ENCODE measurements around the gene USP36.
"Not testable (repeated sequence)": the region's sequence is repeated elsewhere in the genome, so short reads cannot be mapped to it uniquely, and the experiment has no call there.

The USP36 gene

GRCh38 chr17:78840780-78841611 is at the start of gene USP36:
USP36 (minus strand) TSS chr17:78840814; CDS start chr17:78836363, 4,451 bp downstream.
- peak; percentile 100 for DNase-seq

GRCh38 chr17:78890096-78890495 is 49.5 kb upstream of the USP36 start:
- not testable (repeated sequence) for DNase-seq

GRCh38 chr17:78889531-78889930 is 48.9 kb upstream of the USP36 start:
- no peak for DNase-seq

DNA sequence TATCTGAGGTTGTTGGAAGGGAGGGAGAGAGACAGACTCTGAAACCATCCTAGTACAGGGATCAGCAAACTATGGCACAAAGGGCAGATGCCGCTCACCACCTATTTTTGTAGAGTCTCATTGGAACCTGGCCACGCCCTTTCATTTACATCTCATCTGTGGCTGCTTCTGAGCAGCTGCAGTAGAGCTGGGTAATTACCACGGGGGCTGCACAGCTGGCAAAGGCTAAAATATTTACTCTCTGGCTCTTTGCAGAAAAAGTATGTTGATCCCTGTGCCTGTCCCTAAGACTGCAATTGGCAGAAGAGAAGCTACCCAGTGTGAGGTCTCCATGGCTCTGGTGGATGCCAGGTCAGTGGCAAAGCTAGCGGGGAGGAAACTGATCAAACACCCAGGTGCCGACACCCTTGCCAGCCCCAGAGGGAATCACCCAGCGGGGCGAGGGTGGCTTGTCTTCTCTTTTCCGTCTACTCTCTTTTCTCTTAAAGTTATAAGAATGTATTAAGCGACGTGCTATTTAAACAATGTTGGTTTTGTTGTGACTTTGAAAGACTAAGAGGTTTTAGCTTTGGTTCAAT is 48.4 kb upstream of the USP36 start:
- no peak for DNase-seq

GRCh38 chr17:78886954-78887353 is 46.3 kb upstream of the USP36 start:
- DNase-seq = no peak

- no peak for DNase-seq
These were observed 45.3 kb upstream of the USP36 start for GRCh38 chr17:78885956-78886355.

- DNase-seq = no peak
These were observed 44.5 kb upstream of the USP36 start for GRCh38 chr17:78884876-78885667.

- no peak for DNase-seq
These were observed 43.7 kb upstream of the USP36 start for GRCh38 chr17:78884148-78884825.

- peak; percentile 65 for DNase-seq
These were observed 43.0 kb upstream of the USP36 start for GRCh38 chr17:78883533-78884131.

DNA sequence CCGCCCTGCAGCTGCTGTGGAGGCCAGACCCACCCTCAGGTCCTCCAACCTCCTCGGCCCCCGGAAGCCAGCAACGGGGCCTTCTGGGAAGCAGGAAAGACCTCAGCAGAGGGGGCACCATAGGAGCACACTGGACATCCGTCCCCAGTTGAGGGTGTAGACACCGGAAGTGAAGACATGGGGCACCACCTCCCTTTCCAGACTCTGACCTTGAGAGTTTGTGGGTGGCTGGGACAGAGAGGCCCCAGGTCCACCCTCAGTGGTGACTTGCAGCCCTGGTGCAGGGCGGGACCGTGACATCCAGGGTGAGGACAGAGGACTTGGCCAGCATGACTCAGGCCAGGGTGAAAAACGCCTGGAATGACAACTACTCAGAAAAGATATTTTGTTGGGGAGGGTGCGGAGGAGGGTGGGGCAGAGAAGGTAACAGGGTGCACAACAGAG is 42.5 kb upstream of the USP36 start:
- DNase-seq = peak; percentile 84

DNA sequence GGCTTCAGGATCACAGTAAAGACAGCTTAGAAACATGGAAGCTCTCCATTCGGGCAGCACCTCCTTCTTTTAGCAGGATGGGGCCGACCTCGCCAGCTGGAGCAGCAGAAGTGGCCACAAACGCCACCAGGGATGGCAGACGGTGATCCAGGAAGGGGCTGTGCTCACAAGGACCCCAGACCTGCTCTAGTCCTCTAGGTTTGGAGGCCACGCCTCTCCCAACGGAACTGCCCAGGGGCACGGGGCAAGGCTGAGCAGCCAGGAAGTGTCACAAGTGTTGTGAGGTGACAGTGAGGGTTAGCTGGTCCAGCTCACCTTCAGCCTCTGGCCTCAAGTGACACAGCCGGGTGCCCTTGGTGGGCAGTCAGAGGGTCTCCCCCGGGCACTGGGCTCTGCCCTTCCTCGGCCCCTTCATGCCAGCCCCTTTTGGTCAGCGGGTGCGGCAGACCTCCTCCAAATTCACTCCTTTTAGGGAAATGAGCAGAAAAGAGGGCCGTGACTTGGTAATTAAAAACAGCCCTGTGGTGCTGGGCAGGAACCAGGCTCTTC is 42.0 kb upstream of the USP36 start:
- DNase-seq = peak; percentile 66

DNA sequence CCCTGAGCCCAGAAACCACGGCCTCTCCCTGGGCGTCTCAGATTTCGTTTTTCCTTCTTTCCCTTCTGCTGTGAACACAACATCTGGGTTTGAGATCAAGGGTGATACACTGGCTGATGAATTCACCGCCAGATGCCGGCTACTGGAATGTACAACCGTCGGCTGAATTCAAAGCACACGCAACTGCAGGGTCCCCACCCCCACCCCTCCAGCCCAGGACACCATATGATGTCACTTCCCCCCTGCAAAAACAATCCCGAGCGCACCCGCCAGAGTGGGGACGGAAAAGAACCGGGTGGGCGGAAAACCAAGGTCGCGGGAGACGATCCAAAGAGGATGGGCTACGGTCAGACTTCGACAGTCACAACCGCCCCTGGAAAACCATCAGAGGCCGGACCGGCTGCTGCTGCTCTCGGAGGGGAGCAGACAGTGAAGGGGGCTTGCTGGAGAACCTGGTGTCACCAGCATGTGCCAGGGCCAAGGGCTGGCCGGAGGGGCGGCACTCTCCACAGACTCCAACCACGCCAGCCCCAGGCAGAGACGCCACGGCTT is 39.1 kb upstream of the USP36 start:
- DNase-seq = peak; percentile 75

GRCh38 chr17:78878871-78879527 is 38.4 kb upstream of the USP36 start:
- DNase-seq = no peak

GRCh38 chr17:78878261-78878660 is 37.6 kb upstream of the USP36 start:
- DNase-seq = no peak

DNA sequence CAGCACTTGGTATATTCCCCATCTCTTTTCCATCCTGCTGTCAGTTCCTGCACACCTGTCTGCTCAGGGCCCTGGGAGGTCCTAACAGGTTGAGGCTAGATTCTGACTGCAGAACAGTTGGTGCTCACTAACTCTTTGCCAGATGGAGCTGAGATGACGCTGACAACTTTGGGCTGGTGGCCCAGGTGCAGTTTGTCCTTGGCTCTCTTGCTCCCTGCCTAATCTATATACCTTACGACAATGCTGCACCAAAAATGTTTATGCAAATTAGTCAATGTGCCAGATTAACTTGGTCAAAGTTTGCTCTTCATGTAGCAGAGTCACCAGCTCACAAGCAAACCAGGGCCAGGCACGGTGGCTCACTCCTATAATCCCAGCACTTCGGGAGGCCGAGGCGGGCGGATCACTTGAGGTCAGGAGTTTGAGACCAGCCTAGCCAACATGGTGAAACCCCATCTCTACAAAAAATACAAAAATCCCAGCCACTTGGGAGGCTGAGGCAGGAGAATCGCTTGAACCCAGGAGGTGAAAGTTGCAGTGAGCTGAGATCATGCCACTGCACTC is 36.4 kb upstream of the USP36 start:
- DNase-seq = not testable (repeated sequence)

DNA sequence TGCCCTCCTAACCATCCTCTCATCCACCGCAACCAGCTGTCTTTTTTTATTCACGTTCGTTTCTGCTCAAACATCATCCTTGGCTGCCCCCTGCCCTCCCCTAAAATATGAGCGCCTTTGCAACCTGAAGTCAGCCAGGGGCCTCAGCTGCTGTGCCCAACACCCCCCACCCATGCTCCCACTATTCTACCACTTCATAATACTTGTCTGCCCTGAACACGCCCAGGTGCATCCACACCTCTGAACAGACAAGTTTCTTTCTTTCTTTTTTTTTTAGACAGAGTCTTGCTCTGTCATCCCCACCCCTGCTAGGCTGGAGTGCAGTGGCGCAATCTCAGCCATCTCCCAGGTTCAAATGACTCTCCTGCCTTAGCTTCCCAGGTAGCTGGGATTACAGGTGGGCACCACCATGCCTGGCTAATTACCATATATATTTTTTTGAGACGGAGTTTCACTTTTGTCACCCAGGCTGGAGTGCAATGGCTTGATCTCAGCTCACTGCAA is 35.5 kb upstream of the USP36 start:
- DNase-seq = no peak

GRCh38 chr17:78875363-78876093 is 34.9 kb upstream of the USP36 start:
- peak; percentile 18 for DNase-seq

DNA sequence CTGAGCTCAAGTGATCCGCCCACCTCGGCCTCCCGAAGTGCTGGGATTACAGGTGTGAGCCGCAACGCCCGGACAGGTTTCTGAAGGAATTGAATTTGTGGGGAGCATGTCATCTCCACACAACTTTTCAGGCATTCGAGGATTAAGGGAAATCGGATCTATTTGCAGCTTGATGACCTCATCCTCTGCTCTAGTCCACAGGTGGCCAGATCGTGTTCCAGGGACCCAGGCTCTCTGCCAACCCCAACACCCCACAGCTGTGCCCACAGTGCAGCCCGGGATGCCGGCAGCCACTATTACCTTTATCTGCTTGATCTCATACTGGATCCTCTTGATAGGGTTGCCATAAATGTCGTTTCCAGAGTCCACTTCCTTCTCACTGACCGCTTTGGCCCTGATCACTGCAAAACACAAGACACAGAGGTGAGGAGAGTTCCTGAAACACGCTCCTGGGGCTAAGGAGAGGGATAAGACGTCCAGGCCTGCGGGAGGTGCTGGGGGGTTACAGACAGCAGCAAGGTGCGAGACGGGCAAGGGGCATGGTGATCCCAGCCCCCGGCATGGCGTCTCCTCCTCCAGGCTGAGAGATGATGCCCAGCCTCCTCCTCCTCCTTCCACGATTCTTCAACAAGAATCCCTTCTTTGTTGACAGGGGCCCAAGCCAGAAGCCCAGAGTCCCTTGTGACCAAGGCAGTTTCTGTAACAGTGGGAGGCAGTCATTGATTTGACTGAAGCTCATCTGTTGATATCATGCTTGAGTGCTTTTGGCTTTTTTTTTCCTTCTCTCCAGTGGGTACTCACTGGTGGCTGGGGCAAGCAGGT is 33.1 kb upstream of the USP36 start:
- peak; percentile 64 for DNase-seq

GRCh38 chr17:78872486-78872885 is 31.9 kb upstream of the USP36 start:
- no peak for DNase-seq

Measured in hematopoietic multipotent progenitor cell treated with erythropoietin and hydrocortisone succinate and interleukin-3 and kit ligand, for 4 days (in vitro differentiated cells).